BLaER1 treated with 17β-estradiol and CSF1 and Interleukin-3, amounts not matched to agents 10 nM and 100 nM (cell line): ENCODE data around the gene GLG1.
"Not testable (repeated sequence)": the region's sequence is repeated elsewhere in the genome, so short reads cannot be mapped to it uniquely, and the experiment has no call there.

Source experiments
- H3K27ac ChIP-seq, 11 experiments: shearing (Covaris generic); formaldehyde crosslinking; 2 replicates each; pipeline ENCODE4 v1.8.1; 2022
- H3K27me3 ChIP-seq, 11 experiments: shearing (Covaris generic); formaldehyde crosslinking; 2 replicates each; pipeline ENCODE4 v1.8.1; 2022
- H3K36me3 ChIP-seq, 11 experiments: shearing (Covaris generic); formaldehyde crosslinking; 2 replicates each; pipeline ENCODE4 v1.8.1; 2022
- H3K4me1 ChIP-seq, 10 experiments: shearing (Covaris generic); formaldehyde crosslinking; 2 replicates each; pipeline ENCODE4 v1.8.1; 2022
- H3K4me2 ChIP-seq, 11 experiments: shearing (Covaris generic); formaldehyde crosslinking; 2 replicates each; pipeline ENCODE4 v1.8.1; 2022
- H3K4me3 ChIP-seq, 10 experiments: shearing (Covaris generic); formaldehyde crosslinking; 2 replicates each; pipeline ENCODE4 v1.8.1; 2022
- H3K9ac ChIP-seq, 11 experiments: shearing (Covaris generic); formaldehyde crosslinking; 2 replicates each; pipeline ENCODE4 v1.8.1; 2022
- H3K9me3 ChIP-seq, 11 experiments: shearing (Covaris generic); formaldehyde crosslinking; replicated peaks in 1 of 11; 2 replicates each; pipeline ENCODE4 v1.8.1; 2022
- H4K20me1 ChIP-seq, 11 experiments: shearing (Covaris generic); formaldehyde crosslinking; 2 replicates each; pipeline ENCODE4 v1.8.1; 2022
- Cebpa-rat ChIP-seq, 11 experiments: shearing (Covaris generic); IDR thresholded peaks; 2 replicates each; pipeline ENCODE4 v1.8.1; 2022

Gene GLG1

DNA sequence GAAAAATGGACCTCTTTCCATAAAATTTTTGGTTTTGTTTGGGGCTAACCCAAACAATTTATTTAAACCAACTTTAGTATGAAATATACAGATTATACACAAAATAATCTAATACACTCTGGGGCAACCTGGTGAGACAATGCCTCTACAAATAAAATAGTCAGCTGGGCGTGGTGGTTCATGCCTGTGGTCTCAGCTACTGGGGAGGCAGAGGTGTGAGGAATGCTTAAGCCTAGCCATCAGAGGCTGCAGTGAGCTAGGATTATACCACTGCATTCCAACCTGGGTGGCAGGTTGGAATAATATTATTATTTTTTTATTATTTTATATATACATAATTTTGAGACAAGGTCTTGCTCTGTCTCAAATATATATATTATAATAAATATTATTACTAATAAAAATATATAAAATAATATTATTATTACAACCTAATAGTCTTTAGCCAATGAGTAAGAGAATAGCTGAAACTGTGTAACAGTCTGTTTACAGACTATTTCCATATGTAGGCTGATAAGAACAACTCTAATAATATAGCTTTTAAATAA lies 50.5 kb downstream of the GLG1 start:
- TF ChIP-seq Cebpa-rat (IDR thresholded peaks at IDR 0.05) = no peak
- H3K4me2 ChIP-seq = no peak overlapping the region
- no peak overlapping the region for H3K9ac ChIP-seq
- H3K27ac ChIP-seq = no peak overlapping the region
- peaks cover 16 to 49% (median 37%) of the 10 kb centered on the region in 11 experiments; a peak in 18 of 22 replicates for H4K20me1 ChIP-seq
- H3K4me1 ChIP-seq = peaks cover 0 to 3% (median 0%) of the 10 kb centered on the region in 10 experiments; a peak in 3 of 20 replicates
- no peaks in the 10 kb centered on the region for H3K27me3 ChIP-seq
- H3K9me3 ChIP-seq = peaks cover 0 to 9% (median 0%) of the 10 kb centered on the region in 11 experiments; a peak in 3 of 22 replicates
- H3K4me3 ChIP-seq = no peak overlapping the region
- H3K36me3 ChIP-seq = peaks cover 7 to 28% (median 15%) of the 10 kb centered on the region in 11 experiments; a peak in 19 of 22 replicates

DNA sequence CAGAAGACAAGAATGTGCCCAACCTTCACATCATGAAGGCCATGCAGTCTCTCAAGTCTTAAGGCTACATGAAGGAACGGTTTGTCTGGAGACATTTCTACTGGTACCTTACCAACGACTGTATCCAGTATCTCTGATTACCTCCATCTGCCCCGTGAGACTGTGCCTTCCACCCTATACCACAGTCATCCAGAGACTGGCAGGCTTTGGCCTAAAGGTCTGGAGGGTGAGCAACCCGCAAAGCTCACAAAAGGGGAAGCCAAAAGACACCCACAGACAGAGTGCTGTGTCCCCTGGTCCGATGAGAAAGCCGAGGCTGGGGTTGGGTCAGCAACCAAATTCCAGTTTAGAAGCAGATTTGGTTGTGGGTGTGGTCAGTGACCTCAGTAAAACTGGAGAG lies 54.6 kb downstream of the GLG1 start:
- not testable (repeated sequence) for H3K27me3 ChIP-seq, H3K4me2 ChIP-seq, H3K27ac ChIP-seq, H3K4me3 ChIP-seq, H3K4me1 ChIP-seq, H3K9ac ChIP-seq
- H3K9me3 ChIP-seq = peaks cover 0 to 11% (median 0%) of the 10 kb centered on the region in 11 experiments; a peak in 4 of 22 replicates
- H4K20me1 ChIP-seq = peaks cover 1 to 12% (median 3%) of the 10 kb centered on the region in 11 experiments; a peak in 12 of 22 replicates
- H3K36me3 ChIP-seq = peaks cover 0 to 18% (median 6%) of the 10 kb centered on the region in 11 experiments; a peak in 15 of 22 replicates

DNA sequence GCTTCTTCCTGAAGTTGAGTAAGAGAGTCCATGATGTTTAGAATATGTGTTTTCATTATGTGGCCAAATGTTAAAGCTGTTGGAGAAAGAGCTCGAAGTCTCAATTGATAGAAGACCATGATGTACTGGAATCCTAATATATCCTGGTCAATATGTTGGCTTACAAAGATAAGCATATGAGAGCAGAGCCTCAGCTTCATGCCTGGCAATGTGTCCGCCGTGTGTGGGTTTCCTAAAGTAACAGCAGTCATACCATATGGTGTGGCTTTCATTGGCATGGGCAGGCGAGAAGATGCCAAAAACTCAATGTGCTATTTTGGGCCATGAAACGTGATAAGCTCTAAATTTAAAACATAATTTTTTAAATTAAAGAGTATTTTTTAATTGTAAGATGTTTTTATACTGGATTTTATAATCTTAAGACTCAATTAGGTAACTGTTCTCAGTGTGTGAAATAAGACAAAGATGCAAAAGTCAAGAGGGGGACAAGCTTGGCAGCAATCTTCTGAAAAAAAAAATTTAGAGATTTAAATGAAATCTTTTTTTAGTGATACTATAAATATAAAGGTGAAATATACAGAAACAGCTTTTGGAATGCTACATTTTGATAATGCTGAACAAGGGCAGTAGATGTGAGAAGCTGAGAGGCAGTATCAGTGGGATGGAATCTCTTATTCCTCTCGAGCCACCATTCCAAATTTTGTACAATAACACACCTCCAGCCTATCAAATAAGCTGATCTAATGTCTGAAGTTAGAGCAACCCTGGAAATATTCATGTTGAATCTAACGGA lies 56.5 kb downstream of the GLG1 start:
- not testable (repeated sequence) for H3K9ac ChIP-seq, H4K20me1 ChIP-seq, H3K9me3 ChIP-seq, H3K4me1 ChIP-seq, H3K27ac ChIP-seq, H3K4me3 ChIP-seq, H3K4me2 ChIP-seq, H3K27me3 ChIP-seq
- peaks cover 0 to 11% (median under 1%) of the 10 kb centered on the region in 11 experiments; a peak in 7 of 22 replicates for H3K36me3 ChIP-seq

DNA sequence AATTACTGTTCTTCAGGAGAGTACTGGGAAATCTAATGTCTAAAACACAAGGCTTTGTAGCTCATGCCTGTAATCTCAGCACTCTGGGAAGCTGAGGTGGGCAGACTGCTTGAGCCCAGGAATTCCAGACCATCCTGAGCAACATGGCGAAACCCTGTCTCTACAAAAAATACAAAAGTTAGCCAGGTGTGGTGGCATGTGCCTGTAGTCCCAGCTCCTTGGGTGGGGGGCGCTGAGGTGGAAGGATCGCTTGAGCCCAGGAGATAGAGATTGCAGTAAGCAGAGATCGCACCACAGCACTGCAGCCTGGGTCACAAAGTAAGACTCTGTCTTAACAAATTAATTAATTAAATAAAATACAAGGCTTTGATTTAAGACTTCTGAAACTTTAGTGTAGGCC lies 60.8 kb downstream of the GLG1 start:
- H3K27me3 ChIP-seq, H3K4me1 ChIP-seq, H3K36me3 ChIP-seq, H4K20me1 ChIP-seq, H3K9me3 ChIP-seq, H3K9ac ChIP-seq, H3K27ac ChIP-seq, H3K4me3 ChIP-seq, H3K4me2 ChIP-seq: not testable (repeated sequence)

DNA sequence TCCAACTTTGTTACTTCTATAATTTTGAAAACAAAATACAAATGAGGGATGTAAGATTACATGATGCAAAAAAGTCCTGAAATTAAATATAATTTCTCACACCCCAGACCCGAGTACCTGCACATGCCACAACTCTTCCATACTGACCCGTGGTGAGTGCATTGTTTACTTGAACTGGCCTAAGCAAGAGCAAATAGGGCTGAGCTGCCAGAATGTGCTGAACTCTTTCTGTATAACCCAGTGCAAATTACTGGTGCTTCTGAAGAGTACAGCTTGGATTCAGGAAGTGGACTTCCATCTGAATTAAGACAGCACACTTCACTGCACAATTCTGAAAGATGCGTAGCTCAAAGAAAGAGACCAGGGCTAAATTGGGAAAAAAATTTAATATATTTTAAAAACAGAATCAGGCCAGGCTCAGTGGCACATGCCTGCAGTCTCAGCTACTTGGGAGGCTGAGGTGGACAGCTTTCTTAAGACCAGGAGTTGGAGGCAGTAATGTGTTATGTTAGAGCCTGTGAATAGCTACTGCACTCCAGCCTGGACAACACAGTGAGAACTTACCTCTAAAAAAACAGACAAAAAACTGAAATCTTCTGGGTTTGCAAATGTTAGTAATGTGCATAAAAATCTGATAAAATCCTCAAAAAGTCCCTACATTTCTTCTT lies 63.9 kb downstream of the GLG1 start:
- H3K9me3 ChIP-seq, H4K20me1 ChIP-seq, H3K4me1 ChIP-seq, H3K36me3 ChIP-seq, H3K4me2 ChIP-seq, H3K27me3 ChIP-seq, H3K4me3 ChIP-seq, H3K27ac ChIP-seq, H3K9ac ChIP-seq: not testable (repeated sequence)

DNA sequence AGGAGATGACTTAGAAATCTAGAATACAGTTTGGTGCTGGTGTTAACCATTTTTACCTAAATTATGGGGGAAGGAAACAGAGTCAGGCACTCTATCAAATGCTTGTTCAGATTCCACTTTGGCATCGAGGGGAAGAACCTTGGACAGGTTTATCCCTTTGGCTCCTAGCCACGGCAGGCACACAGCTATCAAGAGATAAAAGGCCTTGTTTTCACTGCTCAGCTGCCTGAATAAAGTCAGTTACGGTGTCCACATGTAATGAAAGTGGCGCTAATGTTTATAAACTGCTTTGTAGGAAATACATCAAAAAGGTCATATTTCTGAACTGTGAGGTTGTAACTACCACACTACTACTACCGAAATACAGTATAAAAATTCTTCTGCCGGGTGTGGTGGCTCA lies 66.3 kb downstream of the GLG1 start:
- H3K9ac ChIP-seq, H3K4me2 ChIP-seq, H3K27me3 ChIP-seq, H3K36me3 ChIP-seq, H3K4me1 ChIP-seq, H3K27ac ChIP-seq, H3K4me3 ChIP-seq, H3K9me3 ChIP-seq: not testable (repeated sequence)
- peaks cover 0 to 15% (median 0%) of the 10 kb centered on the region in 11 experiments; a peak in 8 of 22 replicates for H4K20me1 ChIP-seq

DNA sequence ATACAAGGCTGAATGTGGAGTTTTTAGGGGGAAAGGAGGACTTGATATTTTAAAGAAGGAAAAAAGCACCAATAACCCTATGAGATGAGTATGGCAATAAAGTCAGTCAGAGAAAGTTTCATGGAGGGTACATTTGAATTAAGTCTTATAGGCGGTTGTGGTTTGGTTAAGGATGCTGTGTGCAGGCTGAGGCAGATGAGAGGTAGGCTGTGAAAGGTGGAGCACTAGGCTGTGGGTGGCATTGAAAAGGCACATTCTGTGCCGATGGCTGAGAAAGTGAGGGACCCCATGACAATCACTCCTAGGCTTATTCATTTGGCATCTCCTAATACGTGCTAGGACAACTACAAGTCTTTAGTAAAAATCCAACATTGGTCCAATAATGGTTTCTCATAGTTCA lies 68.1 kb downstream of the GLG1 start:
- H3K27me3 ChIP-seq, H3K9me3 ChIP-seq, H3K9ac ChIP-seq, H3K4me1 ChIP-seq, H3K36me3 ChIP-seq, H3K4me3 ChIP-seq, H3K4me2 ChIP-seq, H3K27ac ChIP-seq: not testable (repeated sequence)
- peaks cover 0 to 15% (median 0%) of the 10 kb centered on the region in 11 experiments; a peak in 7 of 22 replicates for H4K20me1 ChIP-seq

DNA sequence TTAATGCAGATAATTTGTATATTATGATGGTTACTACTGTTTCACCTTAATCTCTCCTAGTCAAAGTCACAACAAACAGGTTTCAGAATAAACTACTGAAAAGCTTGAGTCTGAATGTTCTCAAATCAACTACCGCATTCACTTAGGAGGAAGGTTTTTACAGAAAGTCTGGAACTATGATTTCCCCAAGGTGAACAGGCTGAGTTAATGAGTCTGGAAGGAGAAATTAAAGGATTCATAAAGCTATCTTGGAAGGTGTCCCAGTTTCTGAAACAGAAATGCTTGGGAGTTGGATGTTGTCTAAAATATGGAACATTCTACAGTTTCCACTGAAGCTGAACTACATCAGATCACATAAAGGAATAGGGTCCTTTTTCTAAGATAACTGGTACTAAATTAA lies 69.2 kb downstream of the GLG1 start:
- H3K4me3 ChIP-seq, H3K4me2 ChIP-seq, H3K9me3 ChIP-seq, H3K27me3 ChIP-seq, H3K36me3 ChIP-seq, H3K9ac ChIP-seq, H3K27ac ChIP-seq, H3K4me1 ChIP-seq: not testable (repeated sequence)
- H4K20me1 ChIP-seq = peaks cover 0 to 16% (median 0%) of the 10 kb centered on the region in 11 experiments; a peak in 7 of 22 replicates

DNA sequence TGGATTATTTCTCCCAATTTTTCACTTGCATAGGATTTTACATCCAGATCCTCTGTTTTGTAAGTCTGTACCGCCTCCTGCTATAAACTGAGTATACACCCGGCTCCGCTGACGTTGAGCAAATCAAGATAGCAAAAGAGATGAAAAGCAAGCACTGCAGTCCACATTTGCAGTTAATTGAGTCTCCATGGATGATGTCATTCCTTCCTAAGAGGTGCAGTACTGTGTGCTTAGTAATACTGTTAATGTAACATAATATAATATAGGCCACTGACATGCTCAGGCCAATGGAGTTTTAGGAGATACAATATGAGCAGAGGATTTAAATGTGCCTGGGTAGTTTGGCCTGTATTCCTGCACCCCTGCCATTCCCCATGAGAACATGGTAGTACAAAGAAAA lies 72.3 kb downstream of the GLG1 start:
- H3K4me2 ChIP-seq, H3K4me3 ChIP-seq, H3K27ac ChIP-seq, H3K9ac ChIP-seq, H3K4me1 ChIP-seq, H3K9me3 ChIP-seq, H3K27me3 ChIP-seq: not testable (repeated sequence)
- Histone ChIP-seq H4K20me1 (peaks cover 0 to 20% (median 0%) of the 10 kb centered on the region in 11 experiments; a peak in 7 of 22 replicates), H3K36me3 (peaks cover 5 to 20% (median 13%) of the 10 kb centered on the region in 11 experiments; a peak in 18 of 22 replicates)

DNA sequence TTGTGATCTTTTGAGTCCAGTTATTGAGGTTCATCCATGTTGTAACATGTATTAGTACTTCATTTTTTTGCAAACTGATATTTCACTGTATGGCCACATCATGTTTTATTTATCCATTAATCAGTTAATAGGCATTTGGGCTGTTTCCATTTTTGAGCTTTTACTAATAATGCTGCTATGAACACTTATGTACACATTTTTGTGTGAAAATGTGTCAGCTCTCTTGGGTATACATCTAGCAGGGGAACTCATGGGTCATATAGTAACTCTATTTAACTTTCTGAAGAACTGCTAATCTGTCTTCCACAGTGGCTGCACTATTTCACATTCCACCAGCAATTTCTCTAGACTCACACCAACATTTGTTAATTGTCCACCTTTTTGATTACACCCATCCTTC lies 82.0 kb downstream of the GLG1 start:
- no peak overlapping the region for H3K27ac ChIP-seq
- no peak overlapping the region for H3K4me3 ChIP-seq
- H3K9me3 ChIP-seq = peaks cover 0 to 21% (median 14%) of the 10 kb centered on the region in 11 experiments; a peak in 15 of 22 replicates
- no peaks in the 10 kb centered on the region for H3K27me3 ChIP-seq
- no peak overlapping the region for H3K9ac ChIP-seq
- peaks cover 0 to 25% (median 20%) of the 10 kb centered on the region in 10 experiments; a peak in 18 of 20 replicates for H3K4me1 ChIP-seq
- no peak for TF ChIP-seq Cebpa-rat (IDR thresholded peaks at IDR 0.05)
- peaks cover 0 to 13% (median 0%) of the 10 kb centered on the region in 11 experiments; a peak in 4 of 22 replicates for H4K20me1 ChIP-seq
- no peak overlapping the region for H3K4me2 ChIP-seq
- H3K36me3 ChIP-seq = peaks cover 19 to 69% (median 42%) of the 10 kb centered on the region in 11 experiments
